K562 (cell line): ENCODE data around the gene NRXN3. TPM values are rescaled to one million over a fixed set of nuclear protein-coding genes. Genes with fewer than 3 reads are reported as not detected.

Experiments used
- ATAC-seq: fragments of 200-7000 bp; cut with Tn5 transposase; 3 replicates; pipeline ENCODE4 v1.9.1; 2020; ENCODE audit warnings: moderate library complexity
- BruUV-seq: library from RNA; stranded (reverse); fragments of 400-500 nt; replicated peaks from 2 replicates; lab custom pipeline; 2021; lab: Mats Ljungman, UMichigan
- CTCF ChIA-PET: fragments of 300-600 bp; formaldehyde crosslinking; extraction: SDS; loops from one replicate; lab custom pipeline; 2021; ENCODE audit warnings: low intra/inter-chr PET ratio; lab: Yijun Ruan, JAX
- POLR2A ChIA-PET: fragments of 300-600, 350-650 bp; sonication (Branson Sonifier 250); formaldehyde crosslinking; extraction: SDS; loops from one replicate; lab custom pipeline; 2021; ENCODE audit warnings: antibody characterized with exemption, inconsistent platforms; lab: Yijun Ruan, JAX
- DNase-seq, 4 experiments: peaks; one replicate each; pipeline versions ENCODE4 v3.0.0 to v3.0.0-alpha.2; 2011 to 2018; ENCODE audit warnings: low spot score in 3 of 4, mixed read lengths in 3 of 4; ENCODE audit errors: extremely low read depth in 1 of 4
- FAIRE-seq: peaks from 2 replicates; lab custom pipeline; 2011; peaks lifted over from hg19 to GRCh38; lab: Jason Lieb, UNC
- H2AFZ ChIP-seq: 2 replicates; pipeline ENCODE4 v1.6.0; 2011; ENCODE audit warnings: low read depth, low read length, control low read depth, inconsistent platforms
- H3K27ac ChIP-seq: fragments of 200-600 bp; 3 replicates; pipeline ENCODE4 v1.8.0; 2011; ENCODE audit warnings: low read depth, mild to moderate bottlenecking, control low read depth, inconsistent platforms, low read length, moderate library complexity, mixed read lengths; ENCODE audit errors: extremely low read depth
- H3K27me3 ChIP-seq, 2 experiments: fragments of 300-600 bp in 1 of 2; 2 replicates in 1 of 2; 3 replicates in 1 of 2; pipeline versions ENCODE4 v1.6.0 to v1.8.0; 2011; ENCODE audit warnings: inconsistent platforms in 2 of 2, low read length in 2 of 2, mild to moderate bottlenecking in 1 of 2, mixed read lengths in 1 of 2, moderate library complexity in 1 of 2; ENCODE audit not compliant: control insufficient read depth in 2 of 2, insufficient read depth in 2 of 2
- H3K36me3 ChIP-seq: fragments of 300-600 bp; 3 replicates; pipeline ENCODE4 v1.8.0; 2011; ENCODE audit warnings: mild to moderate bottlenecking, low read length, inconsistent platforms; ENCODE audit not compliant: control insufficient read depth, insufficient read depth
- H3K4me1 ChIP-seq, 2 experiments: fragments of 200-600 bp in 1 of 2; replicated peaks in 1 of 2; 2 replicates in 1 of 2; 3 replicates in 1 of 2; pipeline versions ENCODE4 v1.5.1 to v1.8.0; 2011; ENCODE audit warnings: inconsistent platforms in 2 of 2, low read length in 2 of 2, mild to moderate bottlenecking in 1 of 2, mixed read lengths in 1 of 2, moderate library complexity in 1 of 2; ENCODE audit not compliant: control insufficient read depth in 2 of 2, insufficient read depth in 2 of 2
- H3K4me2 ChIP-seq: 2 replicates; pipeline ENCODE4 v1.6.1; 2011; ENCODE audit warnings: low read length, control low read depth, inconsistent platforms, mixed read lengths; ENCODE audit not compliant: insufficient read depth
- H3K4me3 ChIP-seq: fragments of 200-600 bp; sonication (generic), shearing (Covaris generic); 2 replicates; pipeline ENCODE4 v1.5.1; 2016; ENCODE audit warnings: control low read depth, inconsistent platforms
- H3K79me2 ChIP-seq: fragments of 200-600 bp; 3 replicates; pipeline ENCODE4 v1.8.0; 2011; ENCODE audit warnings: low read length, inconsistent platforms; ENCODE audit not compliant: control insufficient read depth, insufficient read depth
- H3K9ac ChIP-seq, 2 experiments: 2 replicates each; pipeline versions ENCODE4 v1.6.0 to v1.6.1; 2011; ENCODE audit warnings: low read depth in 2 of 2, low read length in 2 of 2, control low read depth in 1 of 2, inconsistent platforms in 1 of 2, mild to moderate bottlenecking in 1 of 2, mixed read lengths in 1 of 2; ENCODE audit not compliant: insufficient read depth in 1 of 2
- H3K9me1 ChIP-seq: one replicate; pipeline ENCODE4 v1.6.0; 2011; ENCODE audit warnings: inconsistent platforms, mild to moderate bottlenecking, low read length, moderate library complexity; ENCODE audit not compliant: control insufficient read depth, insufficient read depth
- H3K9me3 ChIP-seq: replicated peaks from 2 replicates; pipeline ENCODE4 v1.5.1; 2011; ENCODE audit warnings: low read depth, low read length, inconsistent platforms; ENCODE audit not compliant: control insufficient read depth, insufficient read depth
- H4K20me1 ChIP-seq: replicated peaks from 2 replicates; pipeline ENCODE4 v1.6.1; 2011; ENCODE audit warnings: low read length, inconsistent platforms, mixed read lengths; ENCODE audit not compliant: control insufficient read depth, insufficient read depth
- ATF7 ChIP-seq: fragments of 450-650 bp; IDR thresholded peaks from 2 replicates; pipeline ENCODE4 v1.7.1; 2014; ENCODE audit warnings: mild to moderate bottlenecking, moderate library complexity
- FOXK1 ChIP-seq: sonication (generic); formaldehyde crosslinking; IDR thresholded peaks from 2 replicates; pipeline ENCODE4 v1.8.0; 2022; ENCODE audit warnings: missing genetic modification reagents, mild to moderate bottlenecking, borderline replicate concordance
- GATA2 ChIP-seq: sonication (generic); formaldehyde crosslinking; IDR thresholded peaks from 2 replicates; pipeline ENCODE4 v1.4.0; 2020; ENCODE audit warnings: mild to moderate bottlenecking, missing genetic modification reagents
- L3MBTL2 ChIP-seq: fragments of 450-650 bp; IDR thresholded peaks from 2 replicates; pipeline ENCODE4 v1.6.1; 2016; ENCODE audit warnings: mild to moderate bottlenecking, moderate library complexity
- MTA3 ChIP-seq: fragments of 450-650 bp; formaldehyde crosslinking; IDR thresholded peaks from 2 replicates; pipeline ENCODE4 v1.6.1; 2017; ENCODE audit warnings: mild to moderate bottlenecking, borderline replicate concordance
- ZNF280A ChIP-seq: fragments of 450-650 bp; IDR thresholded peaks from 2 replicates; pipeline ENCODE4 v1.6.1; 2018; ENCODE audit warnings: mild to moderate bottlenecking, low read depth; ENCODE audit not compliant: partially characterized antibody
- WGBS: fragments of 100-300 bp; shearing (Covaris generic); methylation state at CpG from one replicate; pipeline ENCODE4 v1.1.6; 2016; ENCODE audit warnings: low coverage, mixed read lengths; ENCODE audit not compliant: insufficient coverage; ENCODE audit errors: missing lambda C conversion rate; 5-methylcytosine and 5-hydroxymethylcytosine counted together
- in situ Hi-C: fragments of 300-500 bp; cut with MboI; formaldehyde crosslinking; loops from 4 replicates; pipeline ENCODE4 v1.15.0; 2018; ENCODE audit warnings: inconsistent platforms, mixed read lengths
- intact Hi-C: fragments of 100-400 bp; cut with micrococcal nuclease; formaldehyde crosslinking; loops from 2 replicates; pipeline ENCODE4 v1.14.2; 2022
- polyA plus RNA-seq, 8 experiments: library from polyadenylated mRNA; depleted of rRNA in 4 of 8; stranded (reverse) in 5 of 8; unstranded in 3 of 8; fragments of >200 nt; fragmentation: Nextera tagmentation in 2 of 8; fragmentation: Illumina TruSeq in 1 of 8; extraction: Ambion mirVana in 2 of 8; extraction: Trizol in 1 of 8; gene quantifications; 2 replicates each; pipeline versions ENCODE4 v1.2.1 to v1.2.3, GENCODE V29; 2011 to 2014; ENCODE audit warnings: inconsistent platforms in 1 of 8, missing spikeins in 1 of 8
- total RNA-seq, 7 experiments: library from RNA; depleted of rRNA in 6 of 7; stranded (reverse); fragments of >200 nt in 6 of 7; fragmentation: Illumina TruSeq in 2 of 7; extraction: Trizol in 2 of 7; gene quantifications; 2 replicates each; pipeline versions ENCODE4 v1.2.1 to v1.2.3, GENCODE V29; 2011 to 2021; ENCODE audit warnings: low replicate concordance in 1 of 7

Gene NRXN3
- total and polyA plus RNA-seq, 9 of the 15 experiments (the other 6 are each of a cell fraction or from before 2014, with no cell fraction given): 0.09 TPM; not detected in 8

GRCh38 chr14:78704965-78705364, 534.8 kb downstream of the NRXN3 start:
- Histone ChIP-seq H3K4me2 (no peak overlapping the region), H3K9me3 (no peaks in the 10 kb centered on the region), H3K79me2 (no peaks in the 10 kb centered on the region), H3K9me1 (no peaks in the 10 kb centered on the region), H3K36me3 (no peaks in the 10 kb centered on the region), H3K4me3 (no peak overlapping the region), H3K27ac (no peak overlapping the region)
- intact Hi-C loops: no loop called here
- no peak for ATAC-seq
- 0% methylated on average over 4 of the region's 4 CpGs for WGBS
- POLR2A ChIA-PET: no interaction called here
- CTCF ChIA-PET: no interaction called here
- no peak for TF ChIP-seq L3MBTL2
- no peak for TF ChIP-seq MTA3
- TF ChIP-seq ATF7: no peak
- TF ChIP-seq ZNF280A: no peak
- no peak for TF ChIP-seq GATA2 (CRISPR knock-in tag)
- no peak for TF ChIP-seq FOXK1 (CRISPR knock-in tag)
- TF ChIP-seq, all 486 proteins: peak for 0
- in situ Hi-C loops: no loop called here
- no peaks in the 10 kb centered on the region for H3K4me1 ChIP-seq
- no TSS peak for BruUV-seq
- no peaks in the 10 kb centered on the region for H3K27me3 ChIP-seq
- no peaks in the 10 kb centered on the region for H4K20me1 ChIP-seq
- no peak for FAIRE-seq
- peak in 1 of 4 experiments; percentile 3 for DNase-seq
- H3K9ac ChIP-seq: no peak overlapping the region
- H2AFZ ChIP-seq: no peak overlapping the region
